Measurements from ENCODE around the gene ARPP19.

ARPP19 gene

GRCh38 chr15:52499506-52499905 is 69.3 kb downstream of the ARPP19 start:
- Histone ChIP-seq H4K8ac (ENCODE audit: low read depth, low read length) (no peak overlapping the region), H3K27ac (ENCODE audit: low read depth, low read length) (no peak overlapping the region), H3K9ac (ENCODE audit: low read length) (no peak overlapping the region), H3K9me3 (ENCODE audit: insufficient read depth, low read depth, low read length) (no peaks in the 10 kb centered on the region), H2BK120ac (ENCODE audit: insufficient read depth, low read length, poor library complexity) (no peak overlapping the region), H3K79me1 (ENCODE audit: low read length) (no peaks in the 10 kb centered on the region), H3K18ac (ENCODE audit: low read length) (no peak overlapping the region), H3K4me1 (ENCODE audit: control insufficient read depth in 1 of 2, insufficient read depth in 2 of 2, low read length in 2 of 2) (no peaks in the 10 kb centered on the region), H3K4me3 (ENCODE audit: low read depth, low read length) (no peak overlapping the region), H3K14ac (ENCODE audit: low read length) (no peak overlapping the region), H3K27me3 (ENCODE audit: insufficient read depth, low read length) (no peaks in the 10 kb centered on the region), H2BK12ac (ENCODE audit: low read length) (no peak overlapping the region), H3K79me2 (ENCODE audit: control insufficient read depth, insufficient read depth, low read length, poor library complexity) (no peaks in the 10 kb centered on the region), H2AFZ (ENCODE audit: insufficient read depth, low read length, poor library complexity) (no peak overlapping the region), H3K36me3 (ENCODE audit: control insufficient read depth in 1 of 2, insufficient read depth in 2 of 2, low read length in 2 of 2) (no peaks in the 10 kb centered on the region), H3K4ac (ENCODE audit: low read depth, low read length) (no peak overlapping the region), H3K23ac (ENCODE audit: low read length) (no peak overlapping the region), H2BK5ac (ENCODE audit: low read depth, low read length, poor library complexity) (no peak overlapping the region), H3K4me2 (ENCODE audit: low read length) (no peak overlapping the region), H2AK5ac (ENCODE audit: low read length) (no peak overlapping the region), H4K91ac (ENCODE audit: low read depth, low read length) (no peak overlapping the region), H4K12ac (ENCODE audit: low read depth, low read length) (no peak overlapping the region)
- no CpG with 5 or more reads among the region's 3 CpGs for WGBS (ENCODE audit: extremely low coverage, insufficient coverage, insufficient read length)
- no peak for DNase-seq

GRCh38 chr15:52498706-52499105 is 70.1 kb downstream of the ARPP19 start:
- no peak overlapping the region for H2BK120ac ChIP-seq (ENCODE audit: insufficient read depth, low read length, poor library complexity)
- no peak overlapping the region for H2AFZ ChIP-seq (ENCODE audit: insufficient read depth, low read length, poor library complexity)
- H3K27ac ChIP-seq (ENCODE audit: low read depth, low read length), result no peak overlapping the region
- H3K79me2 ChIP-seq (ENCODE audit: control insufficient read depth, insufficient read depth, low read length, poor library complexity), result no peaks in the 10 kb centered on the region
- H3K23ac ChIP-seq (ENCODE audit: low read length), result no peak overlapping the region
- H4K91ac ChIP-seq (ENCODE audit: low read depth, low read length), result no peak overlapping the region
- H3K18ac ChIP-seq (ENCODE audit: low read length), result no peak overlapping the region
- H3K27me3 ChIP-seq (ENCODE audit: insufficient read depth, low read length), result no peaks in the 10 kb centered on the region
- no peak overlapping the region for H3K4ac ChIP-seq (ENCODE audit: low read depth, low read length)
- H3K9ac ChIP-seq (ENCODE audit: low read length), result no peak overlapping the region
- no peak overlapping the region for H4K8ac ChIP-seq (ENCODE audit: low read depth, low read length)
- no peak overlapping the region for H4K12ac ChIP-seq (ENCODE audit: low read depth, low read length)
- H3K36me3 ChIP-seq (ENCODE audit: control insufficient read depth in 1 of 2, insufficient read depth in 2 of 2, low read length in 2 of 2), result no peaks in the 10 kb centered on the region
- no peak overlapping the region for H3K4me2 ChIP-seq (ENCODE audit: low read length)
- H3K14ac ChIP-seq (ENCODE audit: low read length), result no peak overlapping the region
- no peak for DNase-seq
- H2BK12ac ChIP-seq (ENCODE audit: low read length), result no peak overlapping the region
- H3K4me3 ChIP-seq (ENCODE audit: low read depth, low read length), result no peak overlapping the region
- H3K79me1 ChIP-seq (ENCODE audit: low read length), result no peaks in the 10 kb centered on the region
- H3K9me3 ChIP-seq (ENCODE audit: insufficient read depth, low read depth, low read length), result no peaks in the 10 kb centered on the region
- no peaks in the 10 kb centered on the region for H3K4me1 ChIP-seq (ENCODE audit: control insufficient read depth in 1 of 2, insufficient read depth in 2 of 2, low read length in 2 of 2)
- no peak overlapping the region for H2BK5ac ChIP-seq (ENCODE audit: low read depth, low read length, poor library complexity)
- H2AK5ac ChIP-seq (ENCODE audit: low read length), result no peak overlapping the region
